ENCODE data around the gene PGS1.

PGS1 gene

GRCh38 chr17:78332991-78333390 lies 45.5 kb upstream of the PGS1 start:
- H3K4me2 ChIP-seq (ENCODE audit: insufficient read depth, low read length), result no peak overlapping the region
- no peaks in the 10 kb centered on the region for H3K9me3 ChIP-seq (ENCODE audit: insufficient read depth, low read length, severe bottlenecking)
- no peaks in the 10 kb centered on the region for H3K79me2 ChIP-seq (ENCODE audit: insufficient read depth, low read length)
- DNase-seq, result no peak
- H4K20me1 ChIP-seq (ENCODE audit: insufficient read depth, low read length), result no peaks in the 10 kb centered on the region
- H3K27ac ChIP-seq (ENCODE audit: low read length), result no peak overlapping the region
- TF ChIP-seq, protein P1, sequence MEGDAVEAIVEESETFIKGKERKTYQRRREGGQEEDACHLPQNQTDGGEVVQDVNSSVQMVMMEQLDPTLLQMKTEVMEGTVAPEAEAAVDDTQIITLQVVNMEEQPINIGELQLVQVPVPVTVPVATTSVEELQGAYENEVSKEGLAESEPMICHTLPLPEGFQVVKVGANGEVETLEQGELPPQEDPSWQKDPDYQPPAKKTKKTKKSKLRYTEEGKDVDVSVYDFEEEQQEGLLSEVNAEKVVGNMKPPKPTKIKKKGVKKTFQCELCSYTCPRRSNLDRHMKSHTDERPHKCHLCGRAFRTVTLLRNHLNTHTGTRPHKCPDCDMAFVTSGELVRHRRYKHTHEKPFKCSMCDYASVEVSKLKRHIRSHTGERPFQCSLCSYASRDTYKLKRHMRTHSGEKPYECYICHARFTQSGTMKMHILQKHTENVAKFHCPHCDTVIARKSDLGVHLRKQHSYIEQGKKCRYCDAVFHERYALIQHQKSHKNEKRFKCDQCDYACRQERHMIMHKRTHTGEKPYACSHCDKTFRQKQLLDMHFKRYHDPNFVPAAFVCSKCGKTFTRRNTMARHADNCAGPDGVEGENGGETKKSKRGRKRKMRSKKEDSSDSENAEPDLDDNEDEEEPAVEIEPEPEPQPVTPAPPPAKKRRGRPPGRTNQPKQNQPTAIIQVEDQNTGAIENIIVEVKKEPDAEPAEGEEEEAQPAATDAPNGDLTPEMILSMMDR (IDR thresholded peaks at IDR 0.05; ENCODE audit: borderline replicate concordance, extremely low read depth, low read length, poor library complexity, severe bottlenecking), result no peak
- no peak for TF ChIP-seq EZH2 (IDR thresholded peaks at IDR 0.05; ENCODE audit: borderline replicate concordance, low read depth, low read length, severe bottlenecking)
- ATAC-seq (ENCODE audit: insufficient read depth, low read depth), result no peak
- H3K27me3 ChIP-seq (ENCODE audit: insufficient read depth, low read length, poor library complexity), result no peaks in the 10 kb centered on the region
- H2AFZ ChIP-seq (ENCODE audit: low read depth, low read length), result no peak overlapping the region; the same call in 1 of the 2 replicates
- H3K36me3 ChIP-seq (ENCODE audit: insufficient read depth, low read length), result no peaks in the 10 kb centered on the region
- no peak overlapping the region for H3K9ac ChIP-seq (ENCODE audit: low read depth, low read length)
- no peak overlapping the region for H3K4me3 ChIP-seq (ENCODE audit: low read depth in 1 of 2, low read length in 2 of 2)
- no peaks in the 10 kb centered on the region for H3K4me1 ChIP-seq (ENCODE audit: insufficient read depth, low read length)

GRCh38 chr17:78335209-78335608 lies 43.2 kb upstream of the PGS1 start:
- Histone ChIP-seq H3K27ac (ENCODE audit: low read length) (no peak overlapping the region), H3K4me1 (ENCODE audit: insufficient read depth, low read length) (no peaks in the 10 kb centered on the region), H3K4me3 (ENCODE audit: low read depth in 1 of 2, low read length in 2 of 2) (no peak overlapping the region), H2AFZ (ENCODE audit: low read depth, low read length) (no peak overlapping the region), H4K20me1 (ENCODE audit: insufficient read depth, low read length) (no peaks in the 10 kb centered on the region), H3K36me3 (ENCODE audit: insufficient read depth, low read length) (no peaks in the 10 kb centered on the region), H3K9ac (ENCODE audit: low read depth, low read length) (no peak overlapping the region), H3K79me2 (ENCODE audit: insufficient read depth, low read length) (no peaks in the 10 kb centered on the region), H3K4me2 (ENCODE audit: insufficient read depth, low read length) (no peak overlapping the region), H3K27me3 (ENCODE audit: insufficient read depth, low read length, poor library complexity) (no peaks in the 10 kb centered on the region), H3K9me3 (ENCODE audit: insufficient read depth, low read length, severe bottlenecking) (no peaks in the 10 kb centered on the region)
- TF ChIP-seq EZH2 (IDR thresholded peaks at IDR 0.05; ENCODE audit: borderline replicate concordance, low read depth, low read length, severe bottlenecking), result no peak
- TF ChIP-seq, protein P1 (IDR thresholded peaks at IDR 0.05; ENCODE audit: borderline replicate concordance, extremely low read depth, low read length, poor library complexity, severe bottlenecking), result no peak
- no peak for DNase-seq
- ATAC-seq (ENCODE audit: insufficient read depth, low read depth), result no peak

- H2AFZ ChIP-seq (ENCODE audit: low read depth, low read length), result no peak overlapping the region
These were observed 41.0 kb upstream of the PGS1 start for GRCh38 chr17:78337244-78338109.

More at GRCh38 chr17:78337244-78338109, 41.0 kb upstream of the PGS1 start:
- no peaks in the 10 kb centered on the region for H3K36me3 ChIP-seq (ENCODE audit: insufficient read depth, low read length)
- no peak for TF ChIP-seq EZH2 (IDR thresholded peaks at IDR 0.05; ENCODE audit: borderline replicate concordance, low read depth, low read length, severe bottlenecking)
- TF ChIP-seq, protein P1 (IDR thresholded peaks at IDR 0.05; ENCODE audit: borderline replicate concordance, extremely low read depth, low read length, poor library complexity, severe bottlenecking), result no peak
- DNase-seq, result no peak
- H3K4me2 ChIP-seq (ENCODE audit: insufficient read depth, low read length), result no peak overlapping the region
- H3K79me2 ChIP-seq (ENCODE audit: insufficient read depth, low read length), result no peaks in the 10 kb centered on the region
- no peak overlapping the region for H3K4me3 ChIP-seq (ENCODE audit: low read depth in 1 of 2, low read length in 2 of 2)
- no peaks in the 10 kb centered on the region for H3K27me3 ChIP-seq (ENCODE audit: insufficient read depth, low read length, poor library complexity)
- ATAC-seq (ENCODE audit: insufficient read depth, low read depth), result no peak
- no peaks in the 10 kb centered on the region for H3K9me3 ChIP-seq (ENCODE audit: insufficient read depth, low read length, severe bottlenecking)
- no peaks in the 10 kb centered on the region for H3K4me1 ChIP-seq (ENCODE audit: insufficient read depth, low read length)
- H4K20me1 ChIP-seq (ENCODE audit: insufficient read depth, low read length), result no peaks in the 10 kb centered on the region
- H3K27ac ChIP-seq (ENCODE audit: low read length), result no peak overlapping the region
- H3K9ac ChIP-seq (ENCODE audit: low read depth, low read length), result no peak overlapping the region

Measured in DND-41 (cell line).